HG02588 (cell line): ENCODE results near the gene CCR7.
"Not testable (repeated sequence)": the region's sequence is repeated elsewhere in the genome, so short reads cannot be mapped to it uniquely, and the experiment has no call there.

Source experiments
- ATAC-seq: cut with Tn5 transposase; IDR thresholded peaks from one replicate; pipeline ENCODE4 v1.9.1; 2021; ENCODE audit warnings: mild to moderate bottlenecking, moderate library complexity; ENCODE audit not compliant: unreplicated experiment

The CCR7 gene

GRCh38 chr17:40597556-40598300 lies 32.5 kb upstream of the CCR7 start:
- no peak for ATAC-seq

GRCh38 chr17:40597156-40597555 lies 31.9 kb upstream of the CCR7 start:
- ATAC-seq: no peak

- ATAC-seq: no peak
These were observed 31.1 kb upstream of the CCR7 start for GRCh38 chr17:40596261-40596919.

- ATAC-seq: no peak
These were observed 25.5 kb upstream of the CCR7 start for GRCh38 chr17:40590742-40591141.

GRCh38 chr17:40588552-40588951 lies 23.3 kb upstream of the CCR7 start:
- no peak for ATAC-seq

- ATAC-seq: not testable (repeated sequence)
These were observed 21.0 kb upstream of the CCR7 start for GRCh38 chr17:40586264-40586663.

GRCh38 chr17:40584950-40585349 lies 19.7 kb upstream of the CCR7 start:
- ATAC-seq: not testable (repeated sequence)

- ATAC-seq: peak; percentile 85
These were observed 17.1 kb upstream of the CCR7 start for GRCh38 chr17:40582328-40582901.

- no peak for ATAC-seq
These were observed 14.9 kb upstream of the CCR7 start for GRCh38 chr17:40580140-40580539.

GRCh38 chr17:40579471-40579870 lies 14.2 kb upstream of the CCR7 start:
- no peak for ATAC-seq

GRCh38 chr17:40577611-40578065 lies 12.4 kb upstream of the CCR7 start:
- ATAC-seq: no peak

GRCh38 chr17:40576113-40576740 lies 11.0 kb upstream of the CCR7 start:
- no peak for ATAC-seq

- no peak for ATAC-seq
These were observed 9.0 kb upstream of the CCR7 start for GRCh38 chr17:40574292-40574691.

GRCh38 chr17:40572245-40572993 lies 7.1 kb upstream of the CCR7 start:
- not testable (repeated sequence) for ATAC-seq

- no peak for ATAC-seq
These were observed 3.0 kb upstream of the CCR7 start for GRCh38 chr17:40568074-40568836.

GRCh38 chr17:40567377-40567776 lies 2.1 kb upstream of the CCR7 start:
- ATAC-seq: no peak

GRCh38 chr17:40565769-40566409 lies 617 bp upstream of the CCR7 start:
- ATAC-seq: no peak

GRCh38 chr17:40564195-40564882 lies 933 bp downstream of the CCR7 start:
- ATAC-seq: no peak
